ENCODE measurements around the gene SUCO. TPM values are rescaled to one million over a fixed set of nuclear protein-coding genes. Genes with fewer than 3 reads are reported as not detected.

Gene SUCO
- total and polyA plus RNA-seq, 5 donors from 2014 or later: 9.0 to 108 (median 15.5) TPM

DNA sequence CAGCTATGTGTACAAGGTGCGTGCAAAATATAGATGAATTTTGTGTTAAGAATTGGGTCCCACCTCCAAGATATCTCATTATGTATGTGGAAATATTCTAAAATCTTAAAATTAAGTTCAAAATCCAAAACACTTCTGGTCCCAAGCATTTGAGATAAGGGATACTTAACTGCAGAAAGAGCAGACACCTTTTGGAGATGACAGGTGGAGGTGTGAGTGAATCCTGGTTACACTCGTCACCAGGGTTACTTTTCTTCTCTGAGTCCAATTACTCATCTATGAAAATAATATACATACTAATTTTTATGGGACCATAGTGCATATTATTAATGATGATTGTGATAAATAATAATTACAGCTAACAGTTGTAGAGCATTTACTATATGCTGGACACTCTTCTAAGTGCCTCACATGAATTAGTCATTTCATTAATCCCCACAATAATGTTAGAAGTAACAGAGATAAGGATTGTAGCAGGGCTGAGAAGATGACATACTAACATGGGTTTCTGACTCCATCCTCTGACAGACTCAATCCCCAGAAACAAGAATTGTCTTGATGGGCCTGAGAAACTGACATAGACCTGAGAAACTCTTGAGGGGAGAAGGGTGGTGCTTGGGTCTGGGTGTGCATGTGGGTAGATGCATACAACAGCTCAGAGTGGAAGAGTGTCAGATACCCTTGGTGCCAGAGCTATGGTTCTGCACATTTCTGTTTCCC lies 117.7 kb downstream of the SUCO start:
- Mint-ChIP-seq H3K4me1 (peaks cover 10 to 30% (median 22%) of the 10 kb centered on the region in 4 donors), H3K27ac (no peak overlapping the region), H3K27me3 (no peaks in the 10 kb centered on the region), H3K36me3 (no peaks in the 10 kb centered on the region), H3K9me3 (peaks cover 0 to 1% (median 0%) of the 10 kb centered on the region in 7 donors), H3K4me3 (no peak overlapping the region)
- DNase-seq (no peak), ATAC-seq (ENCODE audit: low read depth in 2 of 2) (no peak)
- Histone ChIP-seq H3K27ac (ENCODE audit: insufficient read depth, low read length, poor library complexity, severe bottlenecking) (no peak overlapping the region), H3K4me1 (ENCODE audit: control insufficient read depth, insufficient read depth, low read length, poor library complexity, severe bottlenecking) (peaks cover 9% of the 10 kb centered on the region), H3K27me3 (ENCODE audit: control insufficient read depth, insufficient read depth, low read length) (no peaks in the 10 kb centered on the region), H3K36me3 (ENCODE audit: control insufficient read depth, insufficient read depth, low read length) (no peaks in the 10 kb centered on the region), H3K9me3 (ENCODE audit: control insufficient read depth in 2 of 2, low read length in 2 of 2) (no peaks in the 10 kb centered on the region), H3K4me3 (ENCODE audit: low read depth, low read length) (no peak overlapping the region)

DNA sequence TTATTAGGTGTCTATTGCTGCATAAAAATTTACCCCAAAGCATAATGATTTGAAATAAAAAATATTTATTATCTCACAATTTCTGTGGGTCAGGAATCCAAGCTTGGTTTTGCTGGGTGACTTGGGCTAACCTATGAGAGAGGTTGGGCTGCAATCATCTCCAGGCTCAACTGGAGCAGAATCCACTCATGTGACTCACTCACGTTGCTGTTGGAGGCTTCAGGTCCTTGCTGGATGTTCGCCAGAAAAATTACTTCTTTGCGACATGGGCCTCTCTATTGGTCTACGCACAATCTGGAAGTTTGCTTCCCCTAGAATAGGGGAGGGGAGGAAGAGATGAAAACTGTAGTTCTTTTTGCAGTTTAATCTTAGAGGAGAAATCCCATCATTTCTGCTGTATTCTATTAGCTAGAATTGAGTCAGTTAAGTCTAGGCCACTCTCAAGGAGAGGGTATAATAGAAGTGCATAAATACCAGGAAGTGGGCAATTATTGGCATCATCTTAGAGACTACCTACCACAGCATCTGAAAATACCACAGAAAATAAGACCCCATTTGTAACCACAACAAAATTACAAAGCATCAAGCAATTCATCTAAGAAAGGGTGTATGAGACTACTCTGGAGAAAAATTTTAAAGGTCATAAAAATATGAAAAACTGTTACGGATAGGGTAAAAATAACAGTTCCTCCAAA lies 120.2 kb downstream of the SUCO start:
- no peak for ATAC-seq (ENCODE audit: low read depth in 2 of 2)
- H3K27me3 Mint-ChIP-seq: no peaks in the 10 kb centered on the region
- no peak overlapping the region for H3K27ac Mint-ChIP-seq
- no peak overlapping the region for H3K4me3 Mint-ChIP-seq
- H3K4me1 Mint-ChIP-seq: peaks cover 3 to 18% (median 9%) of the 10 kb centered on the region in 4 donors
- no peak overlapping the region for H3K27ac ChIP-seq (ENCODE audit: insufficient read depth, low read length, poor library complexity, severe bottlenecking)
- H3K9me3 ChIP-seq (ENCODE audit: control insufficient read depth in 2 of 2, low read length in 2 of 2): no peaks in the 10 kb centered on the region
- H3K36me3 ChIP-seq (ENCODE audit: control insufficient read depth, insufficient read depth, low read length): no peaks in the 10 kb centered on the region
- H3K9me3 Mint-ChIP-seq: peaks cover 0 to under 1% (median 0%) of the 10 kb centered on the region in 7 donors
- H3K4me1 ChIP-seq (ENCODE audit: control insufficient read depth, insufficient read depth, low read length, poor library complexity, severe bottlenecking): peaks cover 2% of the 10 kb centered on the region
- no peak overlapping the region for H3K4me3 ChIP-seq (ENCODE audit: low read depth, low read length)
- no peaks in the 10 kb centered on the region for H3K27me3 ChIP-seq (ENCODE audit: control insufficient read depth, insufficient read depth, low read length)
- no peak for DNase-seq
- no peaks in the 10 kb centered on the region for H3K36me3 Mint-ChIP-seq

DNA sequence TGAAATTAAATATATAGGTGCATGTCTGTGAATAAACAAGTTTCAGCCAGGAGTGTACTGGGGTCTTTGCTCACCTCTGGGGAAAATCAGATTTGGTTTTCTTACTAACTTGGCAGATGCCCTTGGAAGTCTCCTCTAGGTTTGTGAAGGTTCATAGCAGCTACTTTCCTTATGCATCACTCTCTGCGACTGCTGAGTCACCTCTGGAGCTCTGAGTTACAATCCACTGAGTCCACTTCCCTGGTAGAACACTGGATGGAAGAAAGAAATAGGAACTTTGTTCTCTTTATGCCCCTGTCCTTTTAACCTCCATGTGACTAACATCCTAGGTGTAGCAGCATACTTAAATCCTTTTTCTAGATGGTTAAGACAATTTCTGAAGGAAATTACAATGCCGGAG lies 121.6 kb downstream of the SUCO start:
- H3K9me3 ChIP-seq (ENCODE audit: control insufficient read depth in 2 of 2, low read length in 2 of 2): no peaks in the 10 kb centered on the region
- Mint-ChIP-seq H3K4me1 (peaks cover 13 to 31% (median 15%) of the 10 kb centered on the region in 4 donors), H3K27ac (no peak overlapping the region), H3K4me3 (no peak overlapping the region), H3K9me3 (no peaks in the 10 kb centered on the region), H3K27me3 (no peaks in the 10 kb centered on the region), H3K36me3 (no peaks in the 10 kb centered on the region)
- H3K27me3 ChIP-seq (ENCODE audit: control insufficient read depth, insufficient read depth, low read length): no peaks in the 10 kb centered on the region
- no peaks in the 10 kb centered on the region for H3K36me3 ChIP-seq (ENCODE audit: control insufficient read depth, insufficient read depth, low read length)
- no peak for ATAC-seq (ENCODE audit: low read depth in 2 of 2)
- DNase-seq: no peak
- no peak overlapping the region for H3K27ac ChIP-seq (ENCODE audit: insufficient read depth, low read length, poor library complexity, severe bottlenecking)
- no peak overlapping the region for H3K4me3 ChIP-seq (ENCODE audit: low read depth, low read length)
- peaks cover 16% of the 10 kb centered on the region for H3K4me1 ChIP-seq (ENCODE audit: control insufficient read depth, insufficient read depth, low read length, poor library complexity, severe bottlenecking)

DNA sequence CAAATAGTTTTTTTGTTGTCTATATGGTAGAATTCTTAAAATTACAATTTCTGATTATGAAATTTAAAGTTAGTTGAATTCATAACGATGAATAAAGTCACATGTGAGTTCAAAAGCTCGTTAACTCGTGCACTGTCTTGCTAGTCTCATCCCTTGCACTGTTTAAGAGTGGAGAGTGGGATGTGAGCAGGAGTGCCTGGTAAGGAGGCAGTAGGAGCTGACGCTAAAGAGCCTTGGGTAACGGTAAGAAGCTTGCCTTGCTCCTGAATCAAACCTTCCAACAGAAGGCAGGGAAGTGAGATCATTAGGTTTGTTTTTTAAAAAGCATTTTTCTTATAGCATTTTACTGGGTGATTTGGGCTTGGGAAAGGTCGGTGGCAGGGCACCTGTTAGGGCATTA lies 123.6 kb downstream of the SUCO start:
- Histone ChIP-seq H3K9me3 (ENCODE audit: control insufficient read depth in 2 of 2, low read length in 2 of 2) (no peaks in the 10 kb centered on the region), H3K27ac (ENCODE audit: insufficient read depth, low read length, poor library complexity, severe bottlenecking) (no peak overlapping the region), H3K4me1 (ENCODE audit: control insufficient read depth, insufficient read depth, low read length, poor library complexity, severe bottlenecking) (peaks cover 24% of the 10 kb centered on the region), H3K36me3 (ENCODE audit: control insufficient read depth, insufficient read depth, low read length) (no peaks in the 10 kb centered on the region), H3K4me3 (ENCODE audit: low read depth, low read length) (no peak overlapping the region), H3K27me3 (ENCODE audit: control insufficient read depth, insufficient read depth, low read length) (no peaks in the 10 kb centered on the region)
- H3K4me3 Mint-ChIP-seq: no peak overlapping the region
- H3K27me3 Mint-ChIP-seq: no peaks in the 10 kb centered on the region
- H3K4me1 Mint-ChIP-seq: peaks cover 22 to 49% (median 26%) of the 10 kb centered on the region in 4 donors
- H3K9me3 Mint-ChIP-seq: no peaks in the 10 kb centered on the region
- no peaks in the 10 kb centered on the region for H3K36me3 Mint-ChIP-seq
- ATAC-seq (ENCODE audit: low read depth in 2 of 2) (no peak), DNase-seq (no peak)
- H3K27ac Mint-ChIP-seq: peak overlapping the region in 1 of 3 donors; percentile 14

DNA sequence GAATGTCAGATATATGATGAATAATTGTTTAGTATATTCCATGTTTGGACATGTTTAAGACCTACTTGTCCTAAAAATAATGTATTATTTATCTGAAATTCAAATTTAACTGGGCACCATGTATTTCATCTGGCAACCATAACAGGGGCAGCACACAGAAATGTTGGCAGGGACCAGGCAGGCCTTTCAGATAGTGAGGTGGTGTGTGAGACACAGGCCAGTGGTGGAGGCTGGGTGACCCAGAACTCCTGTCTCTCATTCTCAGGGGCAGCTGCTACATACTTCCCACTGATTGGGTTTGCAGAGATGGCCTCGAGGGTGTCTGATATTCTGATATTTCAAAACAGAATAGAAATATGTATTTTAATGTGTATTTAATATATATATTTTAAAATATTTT lies 124.6 kb downstream of the SUCO start:
- H3K36me3 Mint-ChIP-seq: no peaks in the 10 kb centered on the region
- ATAC-seq (ENCODE audit: low read depth in 2 of 2) (no peak), DNase-seq (no peak)
- peaks cover 29 to 58% (median 34%) of the 10 kb centered on the region in 4 donors for H3K4me1 Mint-ChIP-seq
- H3K36me3 ChIP-seq (ENCODE audit: control insufficient read depth, insufficient read depth, low read length): no peaks in the 10 kb centered on the region
- H3K27me3 Mint-ChIP-seq: no peaks in the 10 kb centered on the region
- H3K27me3 ChIP-seq (ENCODE audit: control insufficient read depth, insufficient read depth, low read length): no peaks in the 10 kb centered on the region
- H3K27ac ChIP-seq (ENCODE audit: insufficient read depth, low read length, poor library complexity, severe bottlenecking): no peak overlapping the region
- H3K9me3 Mint-ChIP-seq: no peaks in the 10 kb centered on the region
- H3K4me1 ChIP-seq (ENCODE audit: control insufficient read depth, insufficient read depth, low read length, poor library complexity, severe bottlenecking): peaks cover 30% of the 10 kb centered on the region
- no peak overlapping the region for H3K4me3 Mint-ChIP-seq
- H3K27ac Mint-ChIP-seq: no peak overlapping the region
- no peaks in the 10 kb centered on the region for H3K9me3 ChIP-seq (ENCODE audit: control insufficient read depth in 2 of 2, low read length in 2 of 2)
- H3K4me3 ChIP-seq (ENCODE audit: low read depth, low read length): no peak overlapping the region

DNA sequence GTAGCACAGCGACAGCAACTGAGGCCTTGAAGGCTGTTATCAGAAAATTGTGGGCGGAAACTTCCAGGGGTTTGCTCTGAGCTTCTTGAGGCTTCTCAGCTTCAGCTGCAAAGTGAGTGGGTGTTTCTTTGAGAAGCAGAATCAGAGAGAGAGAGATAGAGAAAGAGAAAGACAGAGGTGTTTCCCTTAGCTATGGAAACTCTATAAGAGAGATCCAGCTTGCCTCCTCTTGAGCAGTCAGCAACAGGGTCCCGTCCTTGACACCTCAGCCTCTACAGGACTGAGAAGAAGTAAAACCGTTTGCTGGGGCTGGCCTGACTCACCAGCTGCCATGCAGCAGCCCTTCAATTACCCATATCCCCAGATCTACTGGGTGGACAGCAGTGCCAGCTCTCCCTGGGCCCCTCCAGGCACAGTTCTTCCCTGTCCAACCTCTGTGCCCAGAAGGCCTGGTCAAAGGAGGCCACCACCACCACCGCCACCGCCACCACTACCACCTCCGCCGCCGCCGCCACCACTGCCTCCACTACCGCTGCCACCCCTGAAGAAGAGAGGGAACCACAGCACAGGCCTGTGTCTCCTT lies 126.0 kb downstream of the SUCO start, which contains the start of gene FASLG:
Gene FASLG (plus strand): TSS at position 233 of the 583 bp plus-strand sequence. CDS start 99 bp downstream, at position 332.
- Mint-ChIP-seq H3K27me3 (no peaks in the 10 kb centered on the region), H3K36me3 (no peaks in the 10 kb centered on the region), H3K4me1 (peaks cover 37 to 63% (median 44%) of the 10 kb centered on the region in 4 donors), H3K27ac (peak within 1 kb of the TSS; percentile 60 to 83 (median 82)), H3K9me3 (no peaks in the 10 kb centered on the region), H3K4me3 (peak within 1 kb of the TSS; percentile 46 to 89 (median 76))
- peak within 1 kb of the TSS; percentile 28 for H3K27ac ChIP-seq (ENCODE audit: insufficient read depth, low read length, poor library complexity, severe bottlenecking)
- H3K27me3 ChIP-seq (ENCODE audit: control insufficient read depth, insufficient read depth, low read length): no peaks in the 10 kb centered on the region
- no peaks in the 10 kb centered on the region for H3K9me3 ChIP-seq (ENCODE audit: control insufficient read depth in 2 of 2, low read length in 2 of 2)
- DNase-seq (peak in 1 of 3 donors; percentile 62), ATAC-seq (ENCODE audit: low read depth in 2 of 2) (peak in 1 of 2 donors; percentile 24)
- H3K4me1 ChIP-seq (ENCODE audit: control insufficient read depth, insufficient read depth, low read length, poor library complexity, severe bottlenecking): peaks cover 36% of the 10 kb centered on the region
- H3K4me3 ChIP-seq (ENCODE audit: low read depth, low read length): peak within 1 kb of the TSS; percentile 57
- H3K36me3 ChIP-seq (ENCODE audit: control insufficient read depth, insufficient read depth, low read length): no peaks in the 10 kb centered on the region

DNA sequence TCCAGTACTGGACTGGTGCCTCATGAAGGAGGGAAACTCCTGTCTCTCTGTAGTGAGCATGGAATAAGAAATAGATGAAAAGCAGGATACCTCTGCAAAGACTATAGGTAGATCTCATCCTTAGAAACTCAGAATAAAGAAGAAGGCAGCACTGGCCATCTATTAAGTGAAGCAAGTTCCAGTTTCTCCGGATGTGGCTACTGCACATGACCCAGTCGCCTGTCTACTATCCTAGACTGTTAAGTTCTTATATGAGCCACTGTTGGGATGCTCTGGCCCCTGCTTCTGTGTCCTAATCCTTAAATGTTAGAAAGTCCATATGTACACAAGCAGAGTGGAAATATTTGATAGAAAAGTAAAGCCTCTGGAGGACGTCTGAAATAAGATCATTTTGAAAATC lies 128.2 kb downstream of the SUCO start:
- H3K36me3 ChIP-seq (ENCODE audit: control insufficient read depth, insufficient read depth, low read length): no peaks in the 10 kb centered on the region
- H3K27me3 ChIP-seq (ENCODE audit: control insufficient read depth, insufficient read depth, low read length): no peaks in the 10 kb centered on the region
- no peak for DNase-seq
- Mint-ChIP-seq H3K4me1 (peaks cover 34 to 70% (median 47%) of the 10 kb centered on the region in 4 donors), H3K4me3 (peak overlapping the region; percentile 7 to 50 (median 19)), H3K36me3 (no peaks in the 10 kb centered on the region), H3K9me3 (peaks cover 0 to 3% (median 0%) of the 10 kb centered on the region in 7 donors), H3K27me3 (no peaks in the 10 kb centered on the region), H3K27ac (peak overlapping the region in 2 of 3 donors; percentile 2 to 10)
- peak overlapping the region; percentile 28 for H3K4me3 ChIP-seq (ENCODE audit: low read depth, low read length)
- H3K9me3 ChIP-seq (ENCODE audit: control insufficient read depth in 2 of 2, low read length in 2 of 2): no peaks in the 10 kb centered on the region
- no peak for ATAC-seq (ENCODE audit: low read depth in 2 of 2)
- H3K4me1 ChIP-seq (ENCODE audit: control insufficient read depth, insufficient read depth, low read length, poor library complexity, severe bottlenecking): peaks cover 36% of the 10 kb centered on the region
- H3K27ac ChIP-seq (ENCODE audit: insufficient read depth, low read length, poor library complexity, severe bottlenecking): no peak overlapping the region
